ENCODE results near the gene TUBB1. TPM values are rescaled to one million over a fixed set of nuclear protein-coding genes. Genes with fewer than 3 reads are reported as not detected.

Gene TUBB1
- total and polyA plus RNA-seq, 2 of the 13 experiments (the other 11 are each of a cell fraction or from before 2014, with no cell fraction given): 0.11 to 57.6 TPM

DNA sequence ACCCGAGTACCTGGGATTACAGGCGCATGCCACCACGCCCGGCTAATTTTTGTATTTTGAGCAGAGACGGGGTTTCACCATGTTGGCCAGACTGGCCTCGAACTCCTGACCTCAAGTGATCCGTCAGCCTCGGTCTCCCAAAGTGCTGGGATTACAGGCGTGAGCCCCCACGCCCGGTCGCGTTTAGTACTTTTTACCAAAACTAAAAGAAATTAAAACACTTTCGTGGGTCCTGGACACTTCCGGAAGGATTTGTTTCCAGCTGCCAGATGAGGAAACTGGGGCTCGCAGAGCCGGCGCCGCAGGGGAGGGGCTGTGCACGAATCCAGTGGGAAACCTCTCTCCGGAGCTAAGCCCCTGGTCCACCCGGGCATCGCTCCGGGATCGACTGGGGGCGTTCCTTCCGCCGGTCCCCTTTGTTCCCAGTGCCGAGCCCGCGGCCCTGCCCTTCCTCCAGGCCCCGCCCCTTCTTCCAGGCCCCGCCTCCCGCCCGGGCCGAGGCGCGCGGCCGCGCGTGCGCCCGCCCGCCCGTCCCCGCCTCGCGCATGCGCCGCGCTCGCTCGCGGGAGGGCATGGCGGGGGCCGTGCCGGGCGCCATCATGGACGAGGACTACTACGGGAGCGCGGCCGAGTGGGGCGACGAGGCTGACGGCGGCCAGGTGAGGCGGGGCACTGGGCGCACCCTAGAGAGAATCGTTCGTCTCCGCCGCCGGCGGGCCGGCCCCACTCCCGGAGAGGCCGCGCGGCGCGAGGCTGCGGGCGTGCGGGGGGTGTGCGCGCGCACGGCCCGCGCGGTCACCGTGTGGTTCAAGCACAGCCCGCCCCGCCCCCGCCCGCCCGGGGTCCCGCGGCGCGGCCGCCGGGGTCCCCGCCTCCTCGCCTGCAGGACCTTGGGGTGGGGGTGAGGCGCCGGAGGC is 38.3 kb upstream of the TUBB1 start, which contains the start of gene NELFCD (continued):
- TF ChIP-seq, protein P1, sequence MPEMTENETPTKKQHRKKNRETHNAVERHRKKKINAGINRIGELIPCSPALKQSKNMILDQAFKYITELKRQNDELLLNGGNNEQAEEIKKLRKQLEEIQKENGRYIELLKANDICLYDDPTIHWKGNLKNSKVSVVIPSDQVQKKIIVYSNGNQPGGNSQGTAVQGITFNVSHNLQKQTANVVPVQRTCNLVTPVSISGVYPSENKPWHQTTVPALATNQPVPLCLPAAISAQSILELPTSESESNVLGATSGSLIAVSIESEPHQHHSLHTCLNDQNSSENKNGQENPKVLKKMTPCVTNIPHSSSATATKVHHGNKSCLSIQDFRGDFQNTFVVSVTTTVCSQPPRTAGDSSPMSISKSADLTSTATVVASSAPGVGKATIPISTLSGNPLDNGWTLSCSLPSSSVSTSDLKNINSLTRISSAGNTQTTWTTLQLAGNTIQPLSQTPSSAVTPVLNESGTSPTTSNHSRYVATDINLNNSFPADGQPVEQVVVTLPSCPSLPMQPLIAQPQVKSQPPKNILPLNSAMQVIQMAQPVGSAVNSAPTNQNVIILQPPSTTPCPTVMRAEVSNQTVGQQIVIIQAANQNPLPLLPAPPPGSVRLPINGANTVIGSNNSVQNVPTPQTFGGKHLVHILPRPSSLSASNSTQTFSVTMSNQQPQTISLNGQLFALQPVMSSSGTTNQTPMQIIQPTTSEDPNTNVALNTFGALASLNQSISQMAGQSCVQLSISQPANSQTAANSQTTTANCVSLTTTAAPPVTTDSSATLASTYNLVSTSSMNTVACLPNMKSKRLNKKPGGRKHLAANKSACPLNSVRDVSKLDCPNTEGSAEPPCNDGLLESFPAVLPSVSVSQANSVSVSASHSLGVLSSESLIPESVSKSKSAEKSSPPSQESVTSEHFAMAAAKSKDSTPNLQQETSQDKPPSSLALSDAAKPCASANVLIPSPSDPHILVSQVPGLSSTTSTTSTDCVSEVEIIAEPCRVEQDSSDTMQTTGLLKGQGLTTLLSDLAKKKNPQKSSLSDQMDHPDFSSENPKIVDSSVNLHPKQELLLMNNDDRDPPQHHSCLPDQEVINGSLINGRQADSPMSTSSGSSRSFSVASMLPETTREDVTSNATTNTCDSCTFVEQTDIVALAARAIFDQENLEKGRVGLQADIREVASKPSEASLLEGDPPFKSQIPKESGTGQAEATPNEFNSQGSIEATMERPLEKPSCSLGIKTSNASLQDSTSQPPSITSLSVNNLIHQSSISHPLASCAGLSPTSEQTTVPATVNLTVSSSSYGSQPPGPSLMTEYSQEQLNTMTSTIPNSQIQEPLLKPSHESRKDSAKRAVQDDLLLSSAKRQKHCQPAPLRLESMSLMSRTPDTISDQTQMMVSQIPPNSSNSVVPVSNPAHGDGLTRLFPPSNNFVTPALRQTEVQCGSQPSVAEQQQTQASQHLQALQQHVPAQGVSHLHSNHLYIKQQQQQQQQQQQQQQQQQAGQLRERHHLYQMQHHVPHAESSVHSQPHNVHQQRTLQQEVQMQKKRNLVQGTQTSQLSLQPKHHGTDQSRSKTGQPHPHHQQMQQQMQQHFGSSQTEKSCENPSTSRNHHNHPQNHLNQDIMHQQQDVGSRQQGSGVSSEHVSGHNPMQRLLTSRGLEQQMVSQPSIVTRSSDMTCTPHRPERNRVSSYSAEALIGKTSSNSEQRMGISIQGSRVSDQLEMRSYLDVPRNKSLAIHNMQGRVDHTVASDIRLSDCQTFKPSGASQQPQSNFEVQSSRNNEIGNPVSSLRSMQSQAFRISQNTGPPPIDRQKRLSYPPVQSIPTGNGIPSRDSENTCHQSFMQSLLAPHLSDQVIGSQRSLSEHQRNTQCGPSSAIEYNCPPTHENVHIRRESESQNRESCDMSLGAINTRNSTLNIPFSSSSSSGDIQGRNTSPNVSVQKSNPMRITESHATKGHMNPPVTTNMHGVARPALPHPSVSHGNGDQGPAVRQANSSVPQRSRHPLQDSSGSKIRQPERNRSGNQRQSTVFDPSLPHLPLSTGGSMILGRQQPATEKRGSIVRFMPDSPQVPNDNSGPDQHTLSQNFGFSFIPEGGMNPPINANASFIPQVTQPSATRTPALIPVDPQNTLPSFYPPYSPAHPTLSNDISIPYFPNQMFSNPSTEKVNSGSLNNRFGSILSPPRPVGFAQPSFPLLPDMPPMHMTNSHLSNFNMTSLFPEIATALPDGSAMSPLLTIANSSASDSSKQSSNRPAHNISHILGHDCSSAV (CRISPR knock-in tag; IDR thresholded peaks at IDR 0.05; ENCODE audit: borderline replicate concordance): no peak
- no peak for TF ChIP-seq PLRG1 (conservative IDR thresholded peaks at IDR 0.05)
- TF ChIP-seq, protein P2, sequence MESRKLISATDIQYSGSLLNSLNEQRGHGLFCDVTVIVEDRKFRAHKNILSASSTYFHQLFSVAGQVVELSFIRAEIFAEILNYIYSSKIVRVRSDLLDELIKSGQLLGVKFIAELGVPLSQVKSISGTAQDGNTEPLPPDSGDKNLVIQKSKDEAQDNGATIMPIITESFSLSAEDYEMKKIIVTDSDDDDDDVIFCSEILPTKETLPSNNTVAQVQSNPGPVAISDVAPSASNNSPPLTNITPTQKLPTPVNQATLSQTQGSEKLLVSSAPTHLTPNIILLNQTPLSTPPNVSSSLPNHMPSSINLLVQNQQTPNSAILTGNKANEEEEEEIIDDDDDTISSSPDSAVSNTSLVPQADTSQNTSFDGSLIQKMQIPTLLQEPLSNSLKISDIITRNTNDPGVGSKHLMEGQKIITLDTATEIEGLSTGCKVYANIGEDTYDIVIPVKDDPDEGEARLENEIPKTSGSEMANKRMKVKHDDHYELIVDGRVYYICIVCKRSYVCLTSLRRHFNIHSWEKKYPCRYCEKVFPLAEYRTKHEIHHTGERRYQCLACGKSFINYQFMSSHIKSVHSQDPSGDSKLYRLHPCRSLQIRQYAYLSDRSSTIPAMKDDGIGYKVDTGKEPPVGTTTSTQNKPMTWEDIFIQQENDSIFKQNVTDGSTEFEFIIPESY (CRISPR knock-in tag; IDR thresholded peaks at IDR 0.05): no peak; the same call in 1 of the 2 replicates
- no peak; the same call in 1 of the 2 replicates for TF ChIP-seq ZNF776 (CRISPR knock-in tag; IDR thresholded peaks at IDR 0.05)
- TF ChIP-seq ZNF572 (CRISPR knock-in tag; IDR thresholded peaks at IDR 0.05): no peak
- TF ChIP-seq KLF9 (CRISPR knock-in tag; IDR thresholded peaks at IDR 0.05; ENCODE audit: low read depth): no peak
- peak; percentile 96 for TF ChIP-seq ZBTB7B (CRISPR knock-in tag; IDR thresholded peaks at IDR 0.05)
- peak; percentile 66; the same call in 1 of the 2 replicates for TF ChIP-seq KMT2B (CRISPR knock-in tag; IDR thresholded peaks at IDR 0.05)
- no peak for TF ChIP-seq ZSCAN30 (CRISPR knock-in tag; IDR thresholded peaks at IDR 0.05)
- TF ChIP-seq, protein P3, sequence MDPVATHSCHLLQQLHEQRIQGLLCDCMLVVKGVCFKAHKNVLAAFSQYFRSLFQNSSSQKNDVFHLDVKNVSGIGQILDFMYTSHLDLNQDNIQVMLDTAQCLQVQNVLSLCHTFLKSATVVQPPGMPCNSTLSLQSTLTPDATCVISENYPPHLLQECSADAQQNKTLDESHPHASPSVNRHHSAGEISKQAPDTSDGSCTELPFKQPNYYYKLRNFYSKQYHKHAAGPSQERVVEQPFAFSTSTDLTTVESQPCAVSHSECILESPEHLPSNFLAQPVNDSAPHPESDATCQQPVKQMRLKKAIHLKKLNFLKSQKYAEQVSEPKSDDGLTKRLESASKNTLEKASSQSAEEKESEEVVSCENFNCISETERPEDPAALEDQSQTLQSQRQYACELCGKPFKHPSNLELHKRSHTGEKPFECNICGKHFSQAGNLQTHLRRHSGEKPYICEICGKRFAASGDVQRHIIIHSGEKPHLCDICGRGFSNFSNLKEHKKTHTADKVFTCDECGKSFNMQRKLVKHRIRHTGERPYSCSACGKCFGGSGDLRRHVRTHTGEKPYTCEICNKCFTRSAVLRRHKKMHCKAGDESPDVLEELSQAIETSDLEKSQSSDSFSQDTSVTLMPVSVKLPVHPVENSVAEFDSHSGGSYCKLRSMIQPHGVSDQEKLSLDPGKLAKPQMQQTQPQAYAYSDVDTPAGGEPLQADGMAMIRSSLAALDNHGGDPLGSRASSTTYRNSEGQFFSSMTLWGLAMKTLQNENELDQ (CRISPR knock-in tag; IDR thresholded peaks at IDR 0.05; ENCODE audit: borderline replicate concordance): no peak
- peak; percentile 27; the same call in 1 of the 2 replicates for TF ChIP-seq CREM (IDR thresholded peaks at IDR 0.05)
- TF ChIP-seq CREM (CRISPR knock-in tag; IDR thresholded peaks at IDR 0.05): no peak
- TF ChIP-seq ZNF878 (CRISPR knock-in tag; IDR thresholded peaks at IDR 0.05): no peak
- peak; percentile 23; the same call in 1 of the 2 replicates for TF ChIP-seq FOXO1 (CRISPR knock-in tag; IDR thresholded peaks at IDR 0.05)
- no peak for TF ChIP-seq THYN1 (CRISPR knock-in tag; IDR thresholded peaks at IDR 0.05; ENCODE audit: borderline replicate concordance, low read depth)
- peak; percentile 83 for TF ChIP-seq HOXA3 (CRISPR knock-in tag; IDR thresholded peaks at IDR 0.05)
- no peak for TF ChIP-seq EHMT2 (IDR thresholded peaks at IDR 0.05; ENCODE audit: borderline replicate concordance, low read depth, low read length)
- TF ChIP-seq DNMT3B (CRISPR knock-in tag; conservative IDR thresholded peaks at IDR 0.05): no peak
